Cardiac muscle cell (in vitro differentiated cells and primary cell): Measurements from ENCODE around the gene CLDN1. TPM values are rescaled to one million over a fixed set of nuclear protein-coding genes. Genes with fewer than 3 reads are reported as not detected.

ENCODE experiments used
- DNase-seq, 2 donors: peaks; one replicate each; pipeline versions ENCODE4 v3.0.0 to v3.0.0-alpha.2; 2010 to 2017; ENCODE audit warnings: low read depth in 1 of 2, low spot score in 1 of 2
- H3K27ac ChIP-seq: fragments of 200-600 bp; sonication (generic); 2 replicates; pipeline ENCODE4 v1.5.1; 2016
- H3K27me3 ChIP-seq: fragments of 200-600 bp; sonication (generic); 2 replicates; pipeline ENCODE4 v1.6.0; 2016; ENCODE audit warnings: control low read depth
- H3K36me3 ChIP-seq: fragments of 200-600 bp; sonication (generic); 2 replicates; pipeline ENCODE4 v1.5.1; 2016; ENCODE audit warnings: control low read depth
- H3K4me1 ChIP-seq: fragments of 200-600 bp; sonication (generic); 2 replicates; pipeline ENCODE4 v1.8.1; 2017; ENCODE audit warnings: low read depth, mild to moderate bottlenecking, mixed run types
- H3K4me3 ChIP-seq: fragments of 200-600 bp; sonication (generic); 2 replicates; pipeline ENCODE4 v1.5.1; 2016; ENCODE audit warnings: mild to moderate bottlenecking
- H3K9me3 ChIP-seq: fragments of 200-600 bp; sonication (generic); 2 replicates; pipeline ENCODE4 v1.5.1; 2017; ENCODE audit warnings: low read depth, mild to moderate bottlenecking, control low read depth
- CTCF ChIP-seq: IDR thresholded peaks from 2 replicates; pipeline ENCODE4 v1.5.1; 2012; ENCODE audit warnings: low read depth, mild to moderate bottlenecking, low read length
- polyA plus RNA-seq: library from polyadenylated mRNA; unstranded; fragments of >200 nt; fragmentation: Nextera tagmentation; extraction: Ambion mirVana; gene quantifications from 2 replicates; pipeline ENCODE4 v1.2.1, GENCODE V29; 2016
- total RNA-seq: library from RNA; depleted of rRNA; stranded (reverse); fragments of >200 nt; gene quantifications from 2 replicates; pipeline ENCODE4 v1.2.3, GENCODE V29; 2016

Gene CLDN1
- total and polyA plus RNA-seq, 2 experiments from 2014 or later: 0.48 to 0.54 TPM

- Histone ChIP-seq H3K4me1 (no peaks in the 10 kb centered on the region), H3K27me3 (no peaks in the 10 kb centered on the region), H3K27ac (no peak overlapping the region), H3K36me3 (no peaks in the 10 kb centered on the region), H3K9me3 (no peaks in the 10 kb centered on the region), H3K4me3 (no peak overlapping the region)
- no peak for TF ChIP-seq CTCF
- DNase-seq: no peak
Measured at GRCh38 chr3:190356246-190356645, 34.0 kb upstream of the CLDN1 start.

GRCh38 chr3:190352861-190353457 is 30.7 kb upstream of the CLDN1 start:
- TF ChIP-seq CTCF: no peak
- DNase-seq: no peak
- Histone ChIP-seq H3K27me3 (no peaks in the 10 kb centered on the region), H3K27ac (no peak overlapping the region), H3K4me1 (no peaks in the 10 kb centered on the region), H3K4me3 (no peak overlapping the region), H3K9me3 (no peaks in the 10 kb centered on the region), H3K36me3 (no peaks in the 10 kb centered on the region)

DNA sequence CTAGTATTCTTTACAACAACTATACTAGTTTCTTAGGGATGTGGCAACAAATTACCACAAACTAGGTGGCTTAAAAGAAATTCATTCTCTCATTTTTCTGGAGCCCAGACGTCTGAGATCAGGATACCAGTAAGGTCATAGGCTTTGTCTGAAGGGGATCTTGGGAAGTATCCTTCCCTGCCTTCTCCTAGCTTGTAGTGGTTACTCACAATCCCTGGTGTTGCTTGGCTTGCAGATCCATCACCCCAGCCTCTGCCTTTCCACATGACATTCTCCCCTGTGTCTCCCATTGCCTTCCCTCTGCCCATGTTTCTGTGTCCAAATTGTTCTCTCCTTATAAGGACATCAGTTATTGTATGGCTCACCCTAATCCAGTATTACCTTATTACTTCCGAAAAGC is 24.3 kb upstream of the CLDN1 start:
- no peak for DNase-seq
- TF ChIP-seq CTCF: no peak
- Histone ChIP-seq H3K4me3 (no peak overlapping the region), H3K27ac (no peak overlapping the region), H3K36me3 (no peaks in the 10 kb centered on the region), H3K27me3 (no peaks in the 10 kb centered on the region), H3K4me1 (peaks cover 3% of the 10 kb centered on the region), H3K9me3 (no peaks in the 10 kb centered on the region)

GRCh38 chr3:190345878-190346277 is 23.6 kb upstream of the CLDN1 start:
- no peak for TF ChIP-seq CTCF
- no peak overlapping the region for H3K4me3 ChIP-seq
- H3K27ac ChIP-seq: no peak overlapping the region
- no peaks in the 10 kb centered on the region for H3K9me3 ChIP-seq
- no peaks in the 10 kb centered on the region for H3K27me3 ChIP-seq
- peaks cover 3% of the 10 kb centered on the region for H3K4me1 ChIP-seq
- H3K36me3 ChIP-seq: no peaks in the 10 kb centered on the region
- peak in 1 of 2 donors; percentile 24 for DNase-seq

DNA sequence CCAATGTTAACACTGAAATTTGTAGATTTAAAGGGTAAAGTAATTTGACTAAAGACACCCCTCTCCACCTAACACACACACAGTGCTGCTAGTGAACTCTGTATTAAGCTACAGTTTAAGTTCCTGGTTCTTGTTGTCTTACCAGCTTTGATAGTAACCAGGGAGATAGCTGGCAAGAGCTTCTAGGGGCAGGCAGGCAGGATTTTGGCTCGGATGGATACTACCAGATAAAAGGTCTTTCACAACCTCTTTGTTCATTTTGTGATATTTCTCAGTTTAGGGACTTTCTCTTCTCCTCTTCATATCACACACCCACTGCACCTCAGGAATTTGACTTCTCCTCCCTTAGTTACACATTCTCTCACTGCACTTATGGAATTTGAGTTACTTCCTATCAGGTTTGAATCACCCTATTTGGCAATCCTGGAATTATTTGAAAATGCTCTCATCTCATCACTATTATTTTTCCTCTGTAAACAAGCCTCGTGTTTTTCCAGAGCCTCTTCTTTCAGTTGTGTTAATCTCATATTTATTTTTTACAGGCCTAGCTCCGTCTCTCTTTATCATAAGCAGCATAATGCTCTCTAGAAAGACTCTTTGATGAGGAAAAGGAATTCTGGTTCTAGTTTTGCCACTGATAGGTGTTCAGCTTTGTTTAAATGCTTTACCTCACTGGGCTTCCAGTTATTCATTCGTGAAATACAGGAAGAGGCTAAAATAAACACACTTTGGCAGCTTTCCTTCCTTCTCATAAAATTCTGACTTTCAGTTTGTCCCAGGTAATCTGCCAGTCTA is 23.0 kb upstream of the CLDN1 start:
- no peak for TF ChIP-seq CTCF
- Histone ChIP-seq H3K27ac (no peak overlapping the region), H3K36me3 (no peaks in the 10 kb centered on the region), H3K4me1 (peaks cover 3% of the 10 kb centered on the region), H3K9me3 (no peaks in the 10 kb centered on the region), H3K4me3 (no peak overlapping the region), H3K27me3 (no peaks in the 10 kb centered on the region)
- DNase-seq: peak; percentile 7 to 96
